ENCODE data around the gene CCDC33.

GRCh38 chr15:74368121-74368520 lies 132.0 kb downstream of the CCDC33 start:
- TF ChIP-seq REST (IDR thresholded peaks at IDR 0.05; ENCODE audit: low read depth) = no peak
- TF ChIP-seq EP300 (IDR thresholded peaks at IDR 0.05; ENCODE audit: borderline replicate concordance) = no peak
- no peak for TF ChIP-seq RAD21 (IDR thresholded peaks at IDR 0.05; ENCODE audit: low read depth)
- TF ChIP-seq EGR1 (IDR thresholded peaks at IDR 0.05) = no peak
- TF ChIP-seq TAF1 (IDR thresholded peaks at IDR 0.05; ENCODE audit: low read depth) = no peak
- no peak for TF ChIP-seq MAX (IDR thresholded peaks at IDR 0.05)
- TF ChIP-seq TCF12 (IDR thresholded peaks at IDR 0.05; ENCODE audit: low read depth) = no peak
- TF ChIP-seq CREB1 (IDR thresholded peaks at IDR 0.05; ENCODE audit: low read depth) = no peak
